ENCODE measurements around the gene GRM7. TPM values are rescaled to one million over a fixed set of nuclear protein-coding genes. Genes with fewer than 3 reads are reported as not detected.

Gene GRM7
- polyA plus RNA-seq, 1 donor from 2014 or later, result 23.8 TPM

DNA sequence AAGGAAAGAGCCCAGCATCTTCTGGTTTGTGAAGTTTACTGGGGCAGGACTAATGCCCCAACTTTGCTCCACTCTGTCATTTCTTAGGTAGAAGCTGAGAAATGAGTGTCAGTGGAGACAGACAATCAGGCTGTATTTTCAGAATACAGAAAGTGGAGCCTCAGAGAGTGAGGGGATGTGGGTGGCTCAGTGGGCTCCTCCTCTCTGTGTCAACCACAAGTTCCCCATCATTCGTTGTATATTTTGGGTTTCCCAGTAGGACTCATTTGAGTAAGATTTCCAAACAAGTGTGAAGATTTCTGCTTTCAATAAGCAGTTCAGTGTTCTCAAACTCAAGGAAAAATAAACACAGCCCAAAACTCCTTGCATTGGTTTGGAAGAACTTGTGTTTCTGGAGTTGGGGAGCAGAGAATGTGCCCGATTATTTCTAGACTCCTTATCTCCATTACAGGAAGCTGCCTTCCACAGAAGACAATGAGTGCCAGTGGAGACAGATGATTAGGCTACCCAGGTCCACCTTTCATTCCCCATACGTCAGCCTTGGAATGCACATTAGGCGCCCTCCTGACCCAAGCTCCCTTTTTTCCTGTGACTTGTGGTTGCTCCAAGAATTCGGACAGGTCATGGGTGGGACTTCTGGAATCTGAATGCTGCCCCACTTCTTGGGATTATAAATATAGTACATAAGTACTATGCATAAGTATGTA lies 848.6 kb downstream of the GRM7 start:
- Histone ChIP-seq H3K9me3 (ENCODE audit: low read length) (no peaks in the 10 kb centered on the region), H3F3A (ENCODE audit: insufficient read depth, low read length, poor library complexity, severe bottlenecking) (no peaks in the 10 kb centered on the region), H3K27ac (ENCODE audit: low read length) (no peak overlapping the region), H3K4me3 (ENCODE audit: low read length) (no peak overlapping the region), H3K4me2 (ENCODE audit: low read length) (no peak overlapping the region), H3K9ac (ENCODE audit: low read length) (no peak overlapping the region), H3K9me2 (ENCODE audit: insufficient read depth, low read length) (no peaks in the 10 kb centered on the region), H3K79me2 (replicated peaks; ENCODE audit: insufficient read depth, low read length) (no peaks in the 10 kb centered on the region), H3K27me3 (ENCODE audit: insufficient read depth, low read depth, low read length) (no peaks in the 10 kb centered on the region), H3K36me3 (ENCODE audit: insufficient read depth, low read length) (no peaks in the 10 kb centered on the region), H4K20me1 (ENCODE audit: insufficient read depth) (no peaks in the 10 kb centered on the region), H2AFZ (ENCODE audit: low read depth, low read length) (no peak overlapping the region)
- TF ChIP-seq MXI1 (conservative IDR thresholded peaks at IDR 0.05; ENCODE audit: poor library complexity, severe bottlenecking), result no peak
- no peak for TF ChIP-seq EZH2 (IDR thresholded peaks at IDR 0.05; ENCODE audit: borderline replicate concordance, insufficient read depth, low read length, poor library complexity, severe bottlenecking)
- TF ChIP-seq, protein P1, sequence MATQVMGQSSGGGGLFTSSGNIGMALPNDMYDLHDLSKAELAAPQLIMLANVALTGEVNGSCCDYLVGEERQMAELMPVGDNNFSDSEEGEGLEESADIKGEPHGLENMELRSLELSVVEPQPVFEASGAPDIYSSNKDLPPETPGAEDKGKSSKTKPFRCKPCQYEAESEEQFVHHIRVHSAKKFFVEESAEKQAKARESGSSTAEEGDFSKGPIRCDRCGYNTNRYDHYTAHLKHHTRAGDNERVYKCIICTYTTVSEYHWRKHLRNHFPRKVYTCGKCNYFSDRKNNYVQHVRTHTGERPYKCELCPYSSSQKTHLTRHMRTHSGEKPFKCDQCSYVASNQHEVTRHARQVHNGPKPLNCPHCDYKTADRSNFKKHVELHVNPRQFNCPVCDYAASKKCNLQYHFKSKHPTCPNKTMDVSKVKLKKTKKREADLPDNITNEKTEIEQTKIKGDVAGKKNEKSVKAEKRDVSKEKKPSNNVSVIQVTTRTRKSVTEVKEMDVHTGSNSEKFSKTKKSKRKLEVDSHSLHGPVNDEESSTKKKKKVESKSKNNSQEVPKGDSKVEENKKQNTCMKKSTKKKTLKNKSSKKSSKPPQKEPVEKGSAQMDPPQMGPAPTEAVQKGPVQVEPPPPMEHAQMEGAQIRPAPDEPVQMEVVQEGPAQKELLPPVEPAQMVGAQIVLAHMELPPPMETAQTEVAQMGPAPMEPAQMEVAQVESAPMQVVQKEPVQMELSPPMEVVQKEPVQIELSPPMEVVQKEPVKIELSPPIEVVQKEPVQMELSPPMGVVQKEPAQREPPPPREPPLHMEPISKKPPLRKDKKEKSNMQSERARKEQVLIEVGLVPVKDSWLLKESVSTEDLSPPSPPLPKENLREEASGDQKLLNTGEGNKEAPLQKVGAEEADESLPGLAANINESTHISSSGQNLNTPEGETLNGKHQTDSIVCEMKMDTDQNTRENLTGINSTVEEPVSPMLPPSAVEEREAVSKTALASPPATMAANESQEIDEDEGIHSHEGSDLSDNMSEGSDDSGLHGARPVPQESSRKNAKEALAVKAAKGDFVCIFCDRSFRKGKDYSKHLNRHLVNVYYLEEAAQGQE (IDR thresholded peaks at IDR 0.05; ENCODE audit: borderline replicate concordance), result no peak
- no peak for TF ChIP-seq POLR2AphosphoS5 (IDR thresholded peaks at IDR 0.05)
- TF ChIP-seq TAF1 (IDR thresholded peaks at IDR 0.05; ENCODE audit: low read depth), result no peak
- TF ChIP-seq, protein P2, sequence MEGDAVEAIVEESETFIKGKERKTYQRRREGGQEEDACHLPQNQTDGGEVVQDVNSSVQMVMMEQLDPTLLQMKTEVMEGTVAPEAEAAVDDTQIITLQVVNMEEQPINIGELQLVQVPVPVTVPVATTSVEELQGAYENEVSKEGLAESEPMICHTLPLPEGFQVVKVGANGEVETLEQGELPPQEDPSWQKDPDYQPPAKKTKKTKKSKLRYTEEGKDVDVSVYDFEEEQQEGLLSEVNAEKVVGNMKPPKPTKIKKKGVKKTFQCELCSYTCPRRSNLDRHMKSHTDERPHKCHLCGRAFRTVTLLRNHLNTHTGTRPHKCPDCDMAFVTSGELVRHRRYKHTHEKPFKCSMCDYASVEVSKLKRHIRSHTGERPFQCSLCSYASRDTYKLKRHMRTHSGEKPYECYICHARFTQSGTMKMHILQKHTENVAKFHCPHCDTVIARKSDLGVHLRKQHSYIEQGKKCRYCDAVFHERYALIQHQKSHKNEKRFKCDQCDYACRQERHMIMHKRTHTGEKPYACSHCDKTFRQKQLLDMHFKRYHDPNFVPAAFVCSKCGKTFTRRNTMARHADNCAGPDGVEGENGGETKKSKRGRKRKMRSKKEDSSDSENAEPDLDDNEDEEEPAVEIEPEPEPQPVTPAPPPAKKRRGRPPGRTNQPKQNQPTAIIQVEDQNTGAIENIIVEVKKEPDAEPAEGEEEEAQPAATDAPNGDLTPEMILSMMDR (IDR thresholded peaks at IDR 0.05; ENCODE audit: poor library complexity, severe bottlenecking), result no peak
- TF ChIP-seq RAD21 (conservative IDR thresholded peaks at IDR 0.05), result no peak
- TF ChIP-seq SMC3 (conservative IDR thresholded peaks at IDR 0.05; ENCODE audit: poor library complexity), result no peak
- TF ChIP-seq EP300 (conservative IDR thresholded peaks at IDR 0.05; ENCODE audit: poor library complexity, severe bottlenecking), result no peak

DNA sequence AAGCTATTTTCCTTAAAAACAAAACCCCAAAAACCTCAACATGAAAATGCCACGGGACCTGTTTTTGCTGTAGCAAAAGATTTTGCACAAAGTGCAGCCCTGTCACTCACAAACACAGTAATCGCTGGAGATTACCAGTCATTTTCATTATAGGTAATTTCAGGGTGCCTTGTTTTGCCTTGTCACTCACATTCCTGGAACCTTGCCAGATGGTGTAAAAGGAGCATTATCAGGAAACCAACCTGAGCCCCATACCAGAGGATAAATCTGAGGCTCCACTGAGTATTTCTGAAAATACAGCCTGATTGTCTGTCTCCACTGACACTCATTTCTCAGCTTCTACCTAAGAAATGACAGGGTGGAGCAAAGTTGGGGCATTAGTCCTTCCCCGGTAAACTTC lies 849.4 kb downstream of the GRM7 start:
- TF ChIP-seq, protein P1 (IDR thresholded peaks at IDR 0.05; ENCODE audit: borderline replicate concordance), result peak; percentile 52
- TF ChIP-seq POLR2AphosphoS5 (IDR thresholded peaks at IDR 0.05), result peak; percentile 94
- TF ChIP-seq, protein P2 (IDR thresholded peaks at IDR 0.05; ENCODE audit: poor library complexity, severe bottlenecking), result no peak
- TF ChIP-seq EZH2 (IDR thresholded peaks at IDR 0.05; ENCODE audit: borderline replicate concordance, insufficient read depth, low read length, poor library complexity, severe bottlenecking), result no peak
- no peak for TF ChIP-seq MXI1 (conservative IDR thresholded peaks at IDR 0.05; ENCODE audit: poor library complexity, severe bottlenecking)
- no peak for TF ChIP-seq TAF1 (IDR thresholded peaks at IDR 0.05; ENCODE audit: low read depth)
- TF ChIP-seq RAD21 (conservative IDR thresholded peaks at IDR 0.05), result peak; percentile 13
- peak; percentile 23 for TF ChIP-seq SMC3 (conservative IDR thresholded peaks at IDR 0.05; ENCODE audit: poor library complexity)
- peak; percentile 79 for TF ChIP-seq EP300 (conservative IDR thresholded peaks at IDR 0.05; ENCODE audit: poor library complexity, severe bottlenecking)
- H3K9me2 ChIP-seq (ENCODE audit: insufficient read depth, low read length), result no peaks in the 10 kb centered on the region
- no peaks in the 10 kb centered on the region for H3K9me3 ChIP-seq (ENCODE audit: low read length)
- no peak overlapping the region for H2AFZ ChIP-seq (ENCODE audit: low read depth, low read length)
- H3K27me3 ChIP-seq (ENCODE audit: insufficient read depth, low read depth, low read length), result no peaks in the 10 kb centered on the region
- peak overlapping the region; percentile 19 for H3K4me3 ChIP-seq (ENCODE audit: low read length)
- H4K20me1 ChIP-seq (ENCODE audit: insufficient read depth), result no peaks in the 10 kb centered on the region
- no peak overlapping the region for H3K9ac ChIP-seq (ENCODE audit: low read length)
- H3F3A ChIP-seq (ENCODE audit: insufficient read depth, low read length, poor library complexity, severe bottlenecking), result no peaks in the 10 kb centered on the region
- peak overlapping the region; percentile 32 for H3K27ac ChIP-seq (ENCODE audit: low read length)
- no peak overlapping the region for H3K4me2 ChIP-seq (ENCODE audit: low read length)
- H3K36me3 ChIP-seq (ENCODE audit: insufficient read depth, low read length), result no peaks in the 10 kb centered on the region
- H3K79me2 ChIP-seq (replicated peaks; ENCODE audit: insufficient read depth, low read length), result no peaks in the 10 kb centered on the region
